ENCODE data around the gene RNF26.
A peak's percentile ranks its signal among the peaks of the same experiment; 100 is the strongest.

The RNF26 gene

GRCh38 chr11:119306373-119306890 is 27.9 kb upstream of the RNF26 start:
- TF ChIP-seq JUND (IDR thresholded peaks at IDR 0.05; ENCODE audit: low read depth) = no peak
- DNase-seq (ENCODE audit: low read depth in 1 of 2, low spot score in 1 of 2) = no peak
- in situ Hi-C loops (cut with HindIII; ENCODE audit: low pct_unique_long_range_greater_than_20kb, low sequenced_read_pairs) = no loop called here

DNA sequence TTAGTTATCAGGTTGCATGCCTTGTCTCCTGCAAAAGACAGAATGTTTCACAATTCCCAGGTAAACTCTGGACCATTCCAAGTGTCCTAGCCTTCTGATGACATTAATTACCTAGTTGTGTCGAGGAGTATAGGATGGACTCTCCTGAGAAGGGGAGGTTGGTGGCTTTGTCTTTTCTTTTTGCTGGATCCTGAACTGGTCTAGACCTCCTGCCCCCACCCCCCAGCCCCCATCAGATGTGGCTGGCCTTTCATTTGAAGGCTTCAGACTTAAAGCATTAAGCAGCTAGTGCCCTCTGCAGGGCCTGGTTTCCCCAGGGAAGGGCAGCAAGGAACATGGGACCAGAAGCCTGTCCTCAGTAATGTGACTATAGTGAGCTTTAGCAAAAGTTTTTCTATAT is 27.1 kb upstream of the RNF26 start:
- peak in 1 of 2 experiments; percentile 35 for DNase-seq (ENCODE audit: low read depth in 1 of 2, low spot score in 1 of 2)
- TF ChIP-seq JUND (IDR thresholded peaks at IDR 0.05; ENCODE audit: low read depth) = no peak
- in situ Hi-C loops (cut with HindIII; ENCODE audit: low pct_unique_long_range_greater_than_20kb, low sequenced_read_pairs) = no loop called here

DNA sequence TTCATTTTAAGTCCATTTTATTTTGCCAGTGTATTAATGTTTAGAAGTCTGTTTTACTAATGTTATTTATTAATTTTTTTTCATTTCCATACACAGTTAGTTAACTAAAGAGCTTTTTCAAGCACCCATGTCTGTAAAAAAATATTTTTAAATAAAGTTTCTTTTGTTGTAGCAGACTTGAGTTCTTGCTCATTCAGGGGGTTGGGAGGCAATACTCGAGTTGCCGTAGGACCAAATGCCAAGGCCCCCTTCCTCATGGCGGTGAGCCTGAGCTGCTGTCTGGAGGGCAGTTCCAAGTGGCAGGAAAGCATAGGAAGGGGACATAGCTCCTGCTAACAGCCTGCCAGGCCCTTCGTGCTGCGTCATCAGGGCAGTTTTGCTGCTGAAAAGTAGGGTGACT is 26.4 kb upstream of the RNF26 start:
- no peak for TF ChIP-seq JUND (IDR thresholded peaks at IDR 0.05; ENCODE audit: low read depth)
- no peak for DNase-seq (ENCODE audit: low read depth in 1 of 2, low spot score in 1 of 2)
- in situ Hi-C loops (cut with HindIII; ENCODE audit: low pct_unique_long_range_greater_than_20kb, low sequenced_read_pairs) = no loop called here

DNA sequence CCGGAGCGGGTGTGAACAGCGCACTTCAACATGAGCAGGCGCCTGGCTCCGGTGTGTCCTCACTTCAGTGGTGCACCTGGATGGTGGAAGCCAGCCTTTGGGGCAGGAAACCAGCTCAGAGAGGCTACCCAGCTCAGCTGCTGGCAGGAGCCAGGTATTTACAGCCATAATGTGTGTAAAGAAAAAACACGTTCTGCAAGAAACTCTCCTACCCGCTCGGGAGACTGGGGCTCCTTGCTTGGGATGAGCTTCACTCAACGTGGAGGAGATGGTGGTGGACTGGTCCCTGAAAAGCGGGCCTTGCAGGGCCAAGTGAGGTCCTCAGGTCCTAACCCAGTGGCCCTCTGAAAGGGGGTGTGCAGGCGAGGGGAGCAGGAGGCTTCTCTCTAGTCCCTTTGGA is 24.9 kb upstream of the RNF26 start:
- no peak for TF ChIP-seq JUND (IDR thresholded peaks at IDR 0.05; ENCODE audit: low read depth)
- peak; percentile 74 to 77 for DNase-seq (ENCODE audit: low read depth in 1 of 2, low spot score in 1 of 2)
- in situ Hi-C loops (cut with HindIII; ENCODE audit: low pct_unique_long_range_greater_than_20kb, low sequenced_read_pairs) = no loop called here

- DNase-seq (ENCODE audit: low read depth in 1 of 2, low spot score in 1 of 2) = no peak
- in situ Hi-C loops (cut with HindIII; ENCODE audit: low pct_unique_long_range_greater_than_20kb, low sequenced_read_pairs) = no loop called here
- no peak for TF ChIP-seq JUND (IDR thresholded peaks at IDR 0.05; ENCODE audit: low read depth)
These were observed 24.2 kb upstream of the RNF26 start for GRCh38 chr11:119309953-119310681.

- in situ Hi-C loops (cut with HindIII; ENCODE audit: low pct_unique_long_range_greater_than_20kb, low sequenced_read_pairs) = no loop called here
- DNase-seq (ENCODE audit: low read depth in 1 of 2, low spot score in 1 of 2) = no peak
- no peak for TF ChIP-seq JUND (IDR thresholded peaks at IDR 0.05; ENCODE audit: low read depth)
These were observed 23.7 kb upstream of the RNF26 start for GRCh38 chr11:119310682-119311052.

- no peak for DNase-seq (ENCODE audit: low read depth in 1 of 2, low spot score in 1 of 2)
- TF ChIP-seq JUND (IDR thresholded peaks at IDR 0.05; ENCODE audit: low read depth) = no peak
- in situ Hi-C loops (cut with HindIII; ENCODE audit: low pct_unique_long_range_greater_than_20kb, low sequenced_read_pairs) = no loop called here
These were observed 19.6 kb upstream of the RNF26 start for GRCh38 chr11:119314726-119315125.

GRCh38 chr11:119315131-119316015 is 19.0 kb upstream of the RNF26 start:
- no peak for TF ChIP-seq JUND (IDR thresholded peaks at IDR 0.05; ENCODE audit: low read depth)
- DNase-seq (ENCODE audit: low read depth in 1 of 2, low spot score in 1 of 2) = peak in 1 of 2 experiments; percentile 46
- in situ Hi-C loops (cut with HindIII; ENCODE audit: low pct_unique_long_range_greater_than_20kb, low sequenced_read_pairs) = no loop called here

DNA sequence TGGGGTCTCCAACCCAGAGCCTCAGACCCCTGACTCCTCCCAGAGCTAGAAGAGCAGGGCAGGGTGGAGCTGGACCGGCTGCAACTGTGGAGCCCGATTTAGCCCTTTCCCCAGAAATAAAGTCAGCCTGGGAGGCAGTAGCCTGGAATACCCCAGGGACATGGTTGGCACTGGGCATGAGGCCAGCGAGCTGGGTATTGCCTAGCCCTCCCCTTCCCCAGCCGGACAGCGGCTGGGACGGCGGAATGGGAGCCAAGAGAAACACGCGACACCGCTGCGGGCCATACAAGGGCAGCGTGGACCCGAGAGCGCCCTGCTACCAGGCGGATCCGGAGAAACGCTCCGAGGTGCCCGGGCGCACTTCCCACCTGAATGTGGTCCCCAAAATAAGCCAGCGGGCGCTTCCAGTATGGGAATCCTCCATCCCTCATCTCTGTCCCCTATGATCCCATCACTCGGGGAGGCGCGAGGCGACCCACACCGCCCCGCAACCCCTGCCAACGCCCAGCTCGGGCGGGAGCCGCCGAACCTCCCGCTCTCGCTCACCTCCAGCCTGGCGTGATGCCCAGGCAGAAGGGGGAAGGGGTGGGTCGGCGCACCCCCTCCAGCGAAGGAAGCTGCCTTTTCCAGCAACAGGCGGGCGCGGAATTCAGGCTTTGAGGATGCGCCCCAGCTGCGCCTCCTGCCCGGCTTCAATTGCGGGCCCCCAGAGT is 18.2 kb upstream of the RNF26 start:
- DNase-seq (ENCODE audit: low read depth in 1 of 2, low spot score in 1 of 2) = no peak
- TF ChIP-seq JUND (IDR thresholded peaks at IDR 0.05; ENCODE audit: low read depth) = no peak
- in situ Hi-C loops (cut with HindIII; ENCODE audit: low pct_unique_long_range_greater_than_20kb, low sequenced_read_pairs) = no loop called here

DNA sequence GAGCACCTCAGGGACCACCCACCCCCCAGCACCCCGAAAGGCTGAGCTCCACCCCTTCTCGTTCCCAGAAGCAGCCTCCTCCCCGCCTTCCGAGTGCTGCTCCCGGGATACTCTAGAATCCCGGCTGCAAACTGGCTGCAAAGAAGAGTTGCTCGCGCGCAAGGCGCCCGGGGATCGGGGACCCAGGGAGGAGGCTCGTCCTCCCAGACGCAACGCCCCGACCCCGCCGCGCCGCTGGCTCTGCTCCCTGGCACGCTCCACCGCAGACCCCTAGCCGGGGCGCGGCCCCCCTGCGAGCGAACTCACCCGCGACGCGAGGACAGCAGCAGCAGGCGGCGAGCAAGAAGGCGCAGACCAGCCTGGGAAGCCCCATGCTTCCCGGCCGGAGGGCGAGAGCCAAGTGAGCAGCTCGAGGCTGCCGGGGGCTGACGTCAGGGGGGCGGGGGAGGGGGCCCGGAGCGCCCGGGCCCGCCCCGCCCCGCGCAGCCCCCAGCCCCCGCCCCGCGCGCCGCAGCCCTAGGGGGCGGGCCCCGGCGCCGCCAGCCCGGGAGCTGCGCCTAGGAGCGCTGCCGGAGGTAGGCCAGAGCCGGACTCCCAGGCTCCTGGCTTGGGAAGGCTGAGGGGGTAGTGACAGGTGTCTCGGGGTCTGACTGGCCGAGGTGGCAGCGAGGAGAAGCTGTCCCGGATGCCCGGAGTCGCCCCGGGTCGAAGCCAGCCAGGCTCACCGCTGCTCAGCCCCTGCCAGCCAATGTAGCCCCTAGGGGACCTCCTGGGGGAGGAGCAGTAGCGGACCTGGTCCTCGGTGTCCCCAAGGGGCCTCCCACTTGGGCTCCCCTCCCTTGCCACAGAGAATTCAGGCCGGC is 17.4 kb upstream of the RNF26 start, which contains the start of gene MCAM:
Gene MCAM (minus strand): TSS at position 402 of the 863 bp plus-strand sequence. CDS start 29 bp downstream, at position 373.
- in situ Hi-C loops (cut with HindIII; ENCODE audit: low pct_unique_long_range_greater_than_20kb, low sequenced_read_pairs) = no loop called here
- TF ChIP-seq JUND (IDR thresholded peaks at IDR 0.05; ENCODE audit: low read depth) = no peak
- DNase-seq (ENCODE audit: low read depth in 1 of 2, low spot score in 1 of 2) = no peak

DNA sequence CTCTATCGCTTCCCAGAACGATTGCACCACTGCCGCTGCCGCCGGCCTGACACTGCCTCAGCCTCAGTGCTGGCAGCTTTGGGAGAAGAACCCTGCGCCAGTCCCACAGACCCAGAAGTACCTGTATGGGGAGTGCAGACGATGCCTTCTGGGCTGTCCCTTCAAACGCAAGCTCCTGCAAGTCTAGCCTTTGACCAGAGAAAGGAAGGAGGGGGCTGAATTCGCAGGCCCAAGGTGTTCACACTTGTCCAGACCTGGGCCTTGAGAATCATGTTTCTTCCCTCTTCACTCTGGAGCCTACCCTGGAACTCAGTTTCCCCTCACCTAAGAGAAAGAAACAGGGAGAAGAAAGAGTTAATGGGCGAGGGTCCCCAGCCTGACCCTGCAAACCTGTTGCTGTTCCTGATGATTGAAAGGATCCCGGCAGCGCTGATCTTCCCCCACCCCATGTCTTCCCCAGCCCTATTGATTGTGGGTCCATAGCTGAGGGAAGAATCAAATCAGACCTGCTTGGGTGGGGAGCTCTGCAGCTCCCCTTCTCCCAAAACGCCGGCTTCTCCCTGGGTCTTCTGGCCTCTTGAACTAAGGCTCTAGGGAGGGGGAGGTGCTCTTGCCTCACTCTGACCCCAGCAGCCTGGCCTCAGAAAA is 16.6 kb upstream of the RNF26 start:
- in situ Hi-C loops (cut with HindIII; ENCODE audit: low pct_unique_long_range_greater_than_20kb, low sequenced_read_pairs) = no loop called here
- DNase-seq (ENCODE audit: low read depth in 1 of 2, low spot score in 1 of 2) = no peak
- TF ChIP-seq JUND (IDR thresholded peaks at IDR 0.05; ENCODE audit: low read depth) = no peak
